Measurements from ENCODE around the gene ITPRID2.

Gene ITPRID2

GRCh38 chr2:181970160-181970794 is 78.7 kb downstream of the ITPRID2 start:
- no peak for DNase-seq

GRCh38 chr2:181971032-181971431 is 79.5 kb downstream of the ITPRID2 start:
- DNase-seq, result no peak

DNA sequence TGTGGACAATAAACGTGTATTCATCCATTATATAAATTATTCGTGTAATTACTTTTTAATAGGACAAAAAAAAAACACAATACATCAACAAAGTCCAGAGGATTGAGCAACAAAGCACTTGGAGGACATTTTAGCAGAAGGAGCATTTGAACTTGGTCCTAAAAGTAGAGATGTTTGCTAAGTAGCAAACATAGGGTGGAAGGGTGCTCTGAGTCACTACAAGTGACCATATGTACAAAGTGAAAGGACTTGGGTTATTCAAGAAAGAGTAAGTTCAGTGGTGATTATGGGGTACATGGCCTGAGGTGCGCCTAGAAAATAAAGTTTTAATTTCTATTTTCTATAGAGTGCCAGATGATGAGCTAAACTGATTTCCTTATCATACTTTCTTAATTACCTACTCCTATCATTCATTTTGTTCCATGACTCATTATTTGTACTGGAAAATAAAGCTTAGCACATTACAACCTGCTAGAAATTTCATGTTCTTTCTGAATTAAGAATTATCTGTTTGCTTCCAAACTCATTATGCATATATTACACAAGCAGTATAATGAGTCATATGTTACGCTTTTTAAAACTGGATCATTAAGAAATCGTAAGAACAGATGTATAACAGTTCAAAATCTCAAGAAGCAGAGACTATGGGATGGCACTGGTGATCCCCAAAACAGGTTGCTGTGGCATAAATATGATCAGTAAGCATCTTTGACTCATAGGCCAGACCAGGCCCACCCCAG is 81.1 kb downstream of the ITPRID2 start:
- DNase-seq, result no peak

DNA sequence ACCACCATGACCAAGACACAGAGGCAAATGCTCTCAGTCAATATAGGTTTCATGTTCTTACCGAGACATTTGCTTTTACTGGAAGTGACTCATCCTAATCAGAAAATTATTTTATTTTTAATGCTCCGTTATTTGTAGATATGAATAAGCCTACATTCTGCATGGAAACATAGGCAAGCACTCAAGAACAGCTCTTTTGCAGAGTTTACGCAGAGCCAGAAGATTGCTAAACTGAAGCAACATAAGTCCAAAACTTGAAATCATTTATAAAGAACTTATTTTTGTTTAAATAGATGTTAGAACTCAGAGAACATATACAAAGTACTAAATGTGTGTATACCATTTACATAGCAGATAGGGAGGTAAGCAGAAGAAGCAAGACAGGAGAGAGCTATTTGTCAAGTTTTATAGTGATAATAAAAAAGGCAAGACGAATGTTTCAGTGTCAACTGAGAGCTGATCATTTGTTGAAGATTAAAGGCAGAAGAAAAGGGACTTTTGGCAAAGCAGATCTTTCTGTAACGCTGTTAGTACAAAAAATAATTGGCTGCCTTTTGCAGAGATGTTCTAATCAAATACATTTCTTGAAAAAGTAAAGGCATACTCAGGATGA is 81.7 kb downstream of the ITPRID2 start:
- DNase-seq, result no peak

DNA sequence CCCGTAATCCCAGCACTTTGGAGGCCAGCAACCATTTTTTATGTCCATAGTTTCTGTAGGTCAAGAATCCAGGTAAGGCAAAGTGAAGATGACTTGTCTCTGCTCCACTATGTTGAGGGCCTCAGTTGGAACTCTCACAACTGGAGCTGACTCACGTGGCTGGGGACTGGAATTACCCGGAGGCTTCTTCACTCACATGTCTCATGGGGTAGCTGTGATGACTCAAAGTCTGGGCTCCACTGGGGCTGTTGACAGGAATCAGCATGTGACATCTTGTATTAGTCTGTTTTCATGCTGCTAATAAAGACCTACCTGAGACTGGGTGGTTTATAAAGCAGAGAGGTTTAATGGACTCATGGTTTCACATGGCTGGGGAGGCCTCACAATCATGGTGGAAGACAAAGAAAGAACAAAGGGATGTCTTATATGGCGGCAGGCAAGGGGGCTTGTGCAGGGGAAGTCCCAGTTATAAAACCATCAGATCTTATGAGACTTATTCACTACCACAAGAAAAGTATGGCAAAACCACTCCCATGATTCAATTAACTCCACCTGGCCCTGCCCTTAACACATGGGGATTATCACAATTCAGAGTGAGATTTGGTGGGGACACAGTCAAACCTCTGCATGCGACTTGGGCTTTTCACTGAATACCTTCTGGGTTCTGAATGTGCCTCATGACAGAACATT is 86.3 kb downstream of the ITPRID2 start:
- no peak for DNase-seq

DNA sequence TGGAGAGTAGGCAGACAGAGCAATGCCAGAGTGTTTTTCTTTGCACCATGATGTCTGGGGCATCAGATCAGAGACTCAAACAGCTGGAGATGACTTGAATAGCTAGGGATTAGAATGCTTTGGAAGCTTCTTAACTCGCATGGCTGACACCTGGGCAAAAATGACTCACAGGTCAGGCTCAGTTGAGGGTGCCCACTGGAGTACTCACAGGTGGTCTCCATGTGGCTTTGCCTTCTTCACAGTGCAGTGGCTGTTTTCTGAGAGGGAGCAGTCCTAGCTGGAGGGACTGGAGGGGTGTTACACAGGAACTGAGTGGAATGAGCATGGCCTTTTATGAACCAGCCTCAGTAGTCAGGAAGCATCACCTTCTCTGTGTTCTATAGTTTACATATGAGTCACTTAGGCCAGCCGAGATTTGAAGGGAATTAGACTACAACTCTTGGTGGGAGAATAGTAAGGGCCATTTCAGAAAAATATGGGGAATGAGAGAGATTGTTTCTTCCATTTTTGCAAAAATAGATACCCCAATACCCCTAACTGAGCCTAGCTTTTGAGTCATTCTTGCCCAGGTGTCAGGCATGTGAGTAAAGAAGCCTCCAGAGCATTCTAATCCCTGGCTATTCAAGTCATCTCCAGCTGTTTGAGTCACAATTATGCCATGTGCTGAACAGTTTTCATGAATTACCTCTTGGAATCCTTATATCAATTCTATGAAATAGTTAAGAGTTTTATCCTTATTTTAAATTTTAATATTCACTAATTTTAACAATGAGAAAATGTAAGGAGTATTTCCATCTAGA is 87.0 kb downstream of the ITPRID2 start:
- no peak for DNase-seq

Data from SHP77 treated with DMSO at 0.1 percent for 48 hours (cell line).